ENCODE measurements around the gene DLGAP1. TPM values are rescaled to one million over a fixed set of nuclear protein-coding genes. Genes with fewer than 3 reads are reported as not detected.

DLGAP1 gene
- total RNA-seq, 1 donor from 2014 or later = 0.63 TPM

GRCh38 chr18:3720818-3721545 lies 734.1 kb downstream of the DLGAP1 start:
- DNase-seq (ENCODE audit: low read depth) = no peak
- no peak for TF ChIP-seq CTCF (conservative IDR thresholded peaks at IDR 0.05; ENCODE audit: low read depth, low read length)
- no peak overlapping the region for H3K4me3 ChIP-seq (ENCODE audit: low read depth, low read length)

- H3K4me3 ChIP-seq (ENCODE audit: low read depth, low read length) = no peak overlapping the region
- DNase-seq (ENCODE audit: low read depth) = no peak
- no peak for TF ChIP-seq CTCF (conservative IDR thresholded peaks at IDR 0.05; ENCODE audit: low read depth, low read length)
Observed at GRCh38 chr18:3720159-3720558, 734.9 kb downstream of the DLGAP1 start.

GRCh38 chr18:3717376-3718025 lies 737.6 kb downstream of the DLGAP1 start:
- H3K4me3 ChIP-seq (ENCODE audit: low read depth, low read length) = no peak overlapping the region
- TF ChIP-seq CTCF (conservative IDR thresholded peaks at IDR 0.05; ENCODE audit: low read depth, low read length) = no peak
- DNase-seq (ENCODE audit: low read depth) = no peak

- TF ChIP-seq CTCF (conservative IDR thresholded peaks at IDR 0.05; ENCODE audit: low read depth, low read length) = no peak
- H3K4me3 ChIP-seq (ENCODE audit: low read depth, low read length) = no peak overlapping the region
- no peak for DNase-seq (ENCODE audit: low read depth)
Observed at GRCh38 chr18:3716116-3716660, 738.9 kb downstream of the DLGAP1 start.

GRCh38 chr18:3715231-3716080 lies 739.7 kb downstream of the DLGAP1 start:
- TF ChIP-seq CTCF (conservative IDR thresholded peaks at IDR 0.05; ENCODE audit: low read depth, low read length) = no peak
- DNase-seq (ENCODE audit: low read depth) = no peak
- H3K4me3 ChIP-seq (ENCODE audit: low read depth, low read length) = no peak overlapping the region

- no peak overlapping the region for H3K4me3 ChIP-seq (ENCODE audit: low read depth, low read length)
- no peak for TF ChIP-seq CTCF (conservative IDR thresholded peaks at IDR 0.05; ENCODE audit: low read depth, low read length)
Observed at GRCh38 chr18:3713708-3714107, 741.4 kb downstream of the DLGAP1 start.

More at GRCh38 chr18:3713708-3714107, 741.4 kb downstream of the DLGAP1 start:
- no peak for DNase-seq (ENCODE audit: low read depth)
